NCI-H2029 treated with DMSO at 0.1 percent for 48 hours (cell line): ENCODE results near the gene PGBD5.
"Not testable (repeated sequence)": the region's sequence is repeated elsewhere in the genome, so short reads cannot be mapped to it uniquely, and the experiment has no call there.

Source experiments
- DNase-seq: peaks from one replicate; lab custom pipeline; 2025; lab: John Stamatoyannopoulos, UW

Gene PGBD5

GRCh38 chr1:230425252-230426091 is 660 bp downstream of the PGBD5 start:
- no peak for DNase-seq

GRCh38 chr1:230424391-230425251 is 1.5 kb downstream of the PGBD5 start:
- no peak for DNase-seq

- no peak for DNase-seq
Measured at GRCh38 chr1:230423951-230424350, 2.2 kb downstream of the PGBD5 start.

GRCh38 chr1:230423261-230423660 is 2.9 kb downstream of the PGBD5 start:
- no peak for DNase-seq

- DNase-seq, result no peak
Measured at GRCh38 chr1:230422221-230422981, 3.7 kb downstream of the PGBD5 start.

- DNase-seq, result no peak
Measured at GRCh38 chr1:230421481-230421880, 4.7 kb downstream of the PGBD5 start.

GRCh38 chr1:230420372-230420771 is 5.8 kb downstream of the PGBD5 start:
- not testable (repeated sequence) for DNase-seq

GRCh38 chr1:230416430-230416829 is 9.7 kb downstream of the PGBD5 start:
- no peak for DNase-seq

- DNase-seq, result no peak
Measured at GRCh38 chr1:230415405-230416132, 10.6 kb downstream of the PGBD5 start.

- DNase-seq, result no peak
Measured at GRCh38 chr1:230414694-230415093, 11.4 kb downstream of the PGBD5 start.

- DNase-seq, result no peak
Measured at GRCh38 chr1:230414102-230414501, 12.0 kb downstream of the PGBD5 start.

GRCh38 chr1:230413061-230413460 is 13.1 kb downstream of the PGBD5 start:
- DNase-seq, result no peak

GRCh38 chr1:230408971-230409370 is 17.2 kb downstream of the PGBD5 start:
- DNase-seq, result no peak

GRCh38 chr1:230407351-230407750 is 18.8 kb downstream of the PGBD5 start:
- DNase-seq, result no peak

GRCh38 chr1:230406727-230407126 is 19.4 kb downstream of the PGBD5 start:
- DNase-seq, result not testable (repeated sequence)

- DNase-seq, result no peak
Measured at GRCh38 chr1:230403442-230403841, 22.7 kb downstream of the PGBD5 start.

GRCh38 chr1:230401763-230402294 is 24.3 kb downstream of the PGBD5 start:
- no peak for DNase-seq

- no peak for DNase-seq
Measured at GRCh38 chr1:230401101-230401500, 25.0 kb downstream of the PGBD5 start.

- no peak for DNase-seq
Measured at GRCh38 chr1:230400007-230400344, 26.2 kb downstream of the PGBD5 start.

- no peak for DNase-seq
Measured at GRCh38 chr1:230399321-230400006, 26.7 kb downstream of the PGBD5 start.

- no peak for DNase-seq
Measured at GRCh38 chr1:230398856-230399255, 27.3 kb downstream of the PGBD5 start.
